HG02678 (cell line): ENCODE results near the gene PGF.

Source experiments
- ATAC-seq: cut with Tn5 transposase; IDR thresholded peaks from one replicate; pipeline ENCODE4 v1.9.1; 2021; ENCODE audit warnings: mild to moderate bottlenecking, moderate library complexity; ENCODE audit not compliant: unreplicated experiment

PGF gene

GRCh38 chr14:74979029-74979428 lies 23.6 kb upstream of the PGF start:
- ATAC-seq: no peak

- ATAC-seq: no peak
These were observed 23.1 kb upstream of the PGF start for GRCh38 chr14:74978416-74978947.

- ATAC-seq: no peak
These were observed 22.5 kb upstream of the PGF start for GRCh38 chr14:74977901-74978385.

DNA sequence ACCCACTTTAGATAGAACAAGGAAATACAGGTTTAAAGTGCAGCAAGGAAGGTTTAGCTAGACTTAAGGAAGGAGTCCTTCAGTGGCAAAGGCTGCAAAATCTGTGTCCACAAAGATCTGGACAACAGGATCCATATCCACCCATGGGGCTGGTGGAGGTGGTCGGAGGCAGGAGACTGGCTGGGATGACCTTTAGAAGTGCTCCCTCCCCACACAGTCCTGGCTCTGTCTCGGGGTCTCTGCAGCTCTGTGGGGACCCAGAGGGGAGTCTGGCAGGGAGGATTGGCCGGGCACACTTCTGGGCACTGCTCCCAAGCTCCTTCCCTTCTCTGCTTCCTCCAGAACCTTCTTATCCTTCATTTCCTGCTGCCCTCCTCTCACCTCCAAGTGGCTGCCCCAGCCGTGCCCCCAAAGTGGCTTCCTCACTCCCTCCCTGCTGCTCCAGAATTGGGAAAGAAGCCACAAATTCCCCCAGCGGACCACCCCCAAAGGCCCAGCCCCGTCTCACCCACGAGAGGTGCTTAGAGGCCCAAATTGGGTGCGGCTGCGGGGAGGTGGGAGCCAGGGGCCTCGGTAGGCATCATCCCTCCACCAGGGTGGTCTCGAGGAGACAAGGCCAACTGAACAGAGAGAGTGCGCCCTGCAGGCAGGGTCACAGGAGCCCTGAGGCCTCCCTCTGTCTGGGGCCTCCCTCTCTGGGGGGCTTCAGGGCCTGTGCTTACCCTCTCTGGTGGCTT lies 21.9 kb upstream of the PGF start:
- ATAC-seq: no peak

DNA sequence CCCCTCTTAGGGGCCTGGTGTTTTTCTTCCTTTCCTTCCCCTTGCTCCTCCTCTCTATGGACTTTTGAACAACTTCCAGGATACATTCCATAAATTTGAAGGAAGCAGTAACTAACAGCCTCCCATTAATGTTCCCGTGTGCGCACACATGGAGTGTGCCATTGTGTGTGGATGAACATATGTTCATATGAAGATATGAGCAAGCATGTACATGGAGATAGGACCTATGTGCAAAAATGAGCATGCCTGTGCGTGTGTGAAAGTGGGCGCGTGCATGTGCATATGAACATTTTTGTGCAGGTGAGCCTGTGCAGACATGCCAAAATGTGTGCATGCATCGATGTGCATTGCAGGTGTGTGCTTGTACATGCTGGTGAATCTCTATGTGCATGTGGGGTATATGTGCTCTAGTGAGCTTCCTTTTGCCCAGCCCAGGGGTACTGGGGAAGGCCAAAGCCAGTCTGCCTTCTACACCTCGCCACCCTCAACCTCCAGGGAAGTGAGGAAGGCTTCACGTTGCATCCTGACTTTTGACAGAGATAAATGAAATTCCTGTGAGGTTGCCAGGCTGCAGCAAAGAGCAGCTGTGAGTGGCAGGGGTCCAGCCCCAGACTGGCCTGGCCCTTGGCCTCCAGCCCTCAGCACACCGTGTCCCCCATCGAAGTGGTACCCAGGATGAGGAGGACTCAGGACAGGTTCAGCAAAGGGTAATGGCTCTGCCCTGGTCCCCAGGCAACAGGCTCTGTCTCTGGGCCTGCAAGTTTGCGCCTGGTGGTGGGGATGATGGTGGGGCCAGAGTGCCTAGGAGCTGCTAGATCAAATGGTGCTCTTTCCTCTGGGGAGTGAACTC lies 21.1 kb upstream of the PGF start:
- no peak for ATAC-seq

DNA sequence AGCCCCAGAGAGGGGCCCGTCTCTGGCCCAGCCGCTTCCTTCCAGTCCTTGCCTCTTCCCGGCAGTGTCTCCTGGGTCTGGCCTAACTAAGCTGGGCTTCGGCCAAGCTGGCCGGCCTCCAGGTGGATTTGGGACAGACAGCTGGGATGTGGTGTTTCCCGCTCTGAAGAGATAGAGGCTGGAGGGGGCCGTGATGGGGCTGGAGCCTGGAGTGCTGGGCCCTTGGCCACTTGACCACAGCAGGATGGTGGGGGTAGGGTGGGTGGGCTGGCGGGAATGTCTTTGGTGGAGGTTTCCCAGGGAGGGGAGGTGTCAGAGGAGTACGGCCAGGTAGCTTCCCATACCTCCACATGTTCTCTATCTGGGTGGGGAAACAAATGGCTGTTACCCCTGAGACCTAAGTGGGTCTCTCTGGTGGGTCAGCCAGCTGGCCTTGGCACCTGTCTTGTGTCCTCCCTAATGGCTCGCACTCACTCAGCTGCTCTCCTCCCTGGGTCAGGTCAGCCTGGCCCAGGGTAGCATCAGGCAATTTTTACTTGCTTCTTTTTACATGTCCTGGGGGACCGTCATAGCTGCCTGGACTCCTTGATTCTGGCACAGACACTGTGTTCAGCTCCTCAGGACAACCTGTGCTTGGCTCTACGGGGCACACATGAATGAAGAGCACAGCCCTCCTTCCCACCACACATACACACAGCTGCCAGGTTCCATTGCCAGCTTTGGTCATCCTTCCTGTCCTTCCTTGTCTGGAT lies 19.8 kb upstream of the PGF start:
- no peak for ATAC-seq

DNA sequence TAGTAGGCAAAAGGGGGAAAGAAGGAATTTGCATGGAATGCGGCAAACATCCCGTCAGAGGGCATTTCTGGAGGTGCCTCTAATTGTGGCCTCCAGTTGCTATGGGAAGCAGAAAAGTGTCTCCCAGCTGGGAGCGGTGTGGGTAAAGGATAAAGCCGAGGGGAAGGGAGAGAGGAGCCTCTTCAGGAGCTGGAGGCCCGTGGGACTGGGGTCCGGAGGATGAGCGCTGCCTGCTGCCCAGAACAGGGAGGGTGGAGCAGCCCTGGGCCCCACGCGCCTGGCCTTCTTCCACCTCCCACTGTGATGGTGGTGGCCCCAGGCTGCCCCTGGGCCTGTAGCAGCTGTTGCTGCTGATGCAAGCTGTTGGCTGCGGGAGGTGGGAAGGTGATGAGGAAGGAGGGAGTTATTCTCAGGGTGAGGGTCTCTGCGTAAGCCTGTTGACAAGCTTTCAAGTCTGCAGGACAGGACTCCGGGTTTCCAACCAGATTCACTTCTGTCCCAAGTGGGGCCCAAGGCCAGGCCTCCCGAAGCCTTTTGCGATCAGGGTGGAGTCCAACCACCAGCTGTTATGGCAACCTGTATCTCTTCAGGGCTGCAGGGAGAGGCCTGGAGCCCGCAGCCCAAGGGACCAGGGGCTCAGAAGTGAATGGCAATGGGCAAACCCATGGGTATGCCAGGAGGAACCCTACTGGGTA lies 19.1 kb upstream of the PGF start:
- ATAC-seq: no peak

- no peak for ATAC-seq
These were observed 18.5 kb upstream of the PGF start for GRCh38 chr14:74973905-74974363.

DNA sequence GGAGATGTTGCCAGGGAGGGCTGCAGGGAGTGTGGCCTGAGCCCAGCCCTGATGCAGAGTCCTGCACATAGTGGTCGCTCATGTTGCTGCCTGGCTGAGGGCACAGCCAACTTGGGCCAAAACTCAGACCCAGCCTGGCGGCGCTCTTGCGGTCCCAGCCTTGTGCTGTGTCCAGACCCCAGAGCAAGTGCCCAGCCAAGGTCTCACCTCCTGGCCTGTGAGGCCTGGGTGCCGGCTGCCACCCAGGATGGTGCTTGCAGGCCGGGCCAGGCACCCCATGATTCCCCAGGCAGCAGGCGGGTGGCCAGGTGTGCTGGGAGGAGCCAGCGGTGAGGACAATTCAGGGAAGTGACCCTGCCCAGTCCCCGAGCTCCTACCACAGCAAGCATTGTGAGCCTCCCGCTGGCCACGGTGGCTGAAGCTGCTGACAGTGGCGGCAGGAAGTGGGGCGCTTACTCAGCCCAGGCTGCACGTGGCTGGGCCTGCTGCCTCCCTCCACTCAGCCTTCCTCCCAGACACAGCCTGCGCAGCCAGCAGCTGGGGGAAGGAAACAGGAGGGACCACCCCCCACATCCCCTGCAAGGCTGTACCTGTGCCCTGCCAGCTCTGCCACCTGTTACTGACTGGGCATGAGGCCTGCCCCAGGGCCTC lies 17.7 kb upstream of the PGF start:
- no peak for ATAC-seq

DNA sequence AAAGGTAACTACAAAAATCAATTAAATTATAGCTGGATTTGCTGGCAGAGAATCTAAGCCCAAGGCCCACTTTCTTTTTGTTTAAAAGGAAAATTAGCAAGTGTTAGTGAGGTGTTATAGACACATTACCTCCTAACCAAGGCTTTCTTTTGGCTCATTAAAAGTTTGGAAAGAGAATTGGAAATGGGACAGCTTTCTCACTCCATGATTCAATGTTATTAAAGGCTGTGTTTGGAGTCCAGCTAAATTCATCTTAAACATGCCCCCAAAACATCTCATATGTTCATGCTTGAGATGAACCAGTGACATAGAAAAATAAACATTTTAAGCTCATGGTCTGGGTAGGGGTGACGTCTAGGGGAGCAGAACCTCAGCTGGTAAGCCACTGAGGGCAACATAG lies 13.4 kb upstream of the PGF start:
- ATAC-seq: no peak

DNA sequence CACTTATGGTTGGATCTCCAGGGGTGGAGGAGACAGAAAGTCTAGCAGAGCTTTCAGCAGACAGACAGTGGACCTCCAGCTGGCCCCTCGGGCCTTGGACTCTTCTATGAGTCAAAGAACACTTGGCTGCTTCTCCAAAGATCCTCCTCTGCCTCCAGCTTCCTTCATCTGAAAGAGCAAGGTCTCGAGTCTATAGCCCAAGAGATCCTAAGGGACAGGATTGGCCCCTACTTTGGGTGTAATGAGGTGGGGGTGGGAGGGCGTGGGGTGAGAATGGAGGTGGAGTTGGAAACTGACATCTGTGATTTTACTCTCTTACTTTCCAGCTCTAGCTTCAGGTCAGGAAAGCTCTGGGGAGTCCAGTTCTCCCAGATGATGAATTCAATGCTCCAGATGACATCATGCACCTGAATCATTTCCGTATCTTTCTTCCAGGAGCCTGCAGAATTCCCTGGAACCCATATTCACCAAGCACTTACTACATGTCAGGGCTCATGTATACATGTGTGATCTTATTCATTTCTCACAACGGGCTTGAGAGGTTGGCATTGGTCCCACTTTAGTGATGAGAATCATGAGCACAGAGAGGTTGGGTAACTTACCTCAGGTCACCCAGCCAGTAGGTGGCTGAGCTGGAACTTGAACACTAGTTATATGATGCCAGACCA lies 10.2 kb upstream of the PGF start:
- no peak for ATAC-seq

DNA sequence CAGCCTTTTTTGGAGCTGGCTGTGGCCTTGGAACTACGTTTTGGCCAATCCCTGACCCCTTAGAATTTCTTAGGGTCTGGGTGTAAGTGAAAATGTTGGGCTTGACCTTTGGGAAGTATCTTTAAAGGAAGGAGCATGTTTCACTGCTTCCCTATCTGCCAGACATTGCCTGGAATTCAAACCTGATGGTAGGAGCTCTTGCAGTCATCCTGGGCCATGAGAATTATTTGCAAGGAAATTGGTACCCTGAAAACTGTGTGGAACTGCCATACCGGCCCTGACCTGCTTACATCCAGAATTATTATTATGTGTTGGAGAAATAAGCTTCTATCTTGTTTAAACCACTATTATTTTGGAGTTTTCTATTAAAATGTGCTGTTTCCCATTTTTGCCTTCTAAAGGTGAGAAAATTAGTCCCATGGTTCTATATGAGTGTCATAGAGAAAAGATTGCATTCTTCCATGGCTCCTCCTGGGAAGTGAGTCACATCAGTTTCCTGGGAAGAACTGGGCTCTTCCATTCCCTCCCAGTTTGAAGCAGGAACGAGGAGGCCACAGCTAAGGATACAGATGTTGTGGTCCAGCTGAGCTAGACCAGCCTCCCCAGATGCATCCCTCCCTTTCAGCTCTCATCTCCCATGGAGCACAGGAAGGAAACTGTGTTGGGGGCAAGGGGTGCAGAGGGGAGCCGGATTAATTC lies 9.5 kb upstream of the PGF start:
- ATAC-seq: no peak

GRCh38 chr14:74963705-74964271 lies 8.4 kb upstream of the PGF start:
- ATAC-seq: no peak

DNA sequence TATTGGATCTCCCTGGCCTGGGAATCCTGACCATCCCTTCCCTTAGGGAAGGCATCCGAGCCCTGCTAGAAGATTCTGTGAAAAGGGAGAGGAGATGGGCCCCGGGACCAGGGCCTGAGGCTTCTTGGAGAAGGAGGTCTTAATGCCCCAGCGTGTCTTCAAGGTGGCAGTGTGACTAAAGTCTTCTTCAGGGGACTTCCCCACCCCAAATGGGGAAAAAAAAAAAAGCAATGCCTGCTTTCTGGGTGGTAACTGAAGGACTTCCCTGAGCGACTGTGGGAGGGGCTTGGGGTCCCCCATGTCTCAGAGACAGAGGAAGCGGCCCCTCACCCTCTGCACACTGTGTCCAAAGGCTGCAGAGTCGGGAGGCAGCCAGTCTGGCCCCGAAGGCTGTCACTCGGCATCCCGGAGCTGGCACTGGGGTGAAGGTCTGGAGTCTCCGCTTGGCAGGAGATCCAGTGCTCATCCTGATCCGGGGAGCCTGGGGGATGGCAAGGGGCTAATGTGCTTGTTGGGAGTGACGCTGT lies 7.8 kb upstream of the PGF start:
- ATAC-seq: no peak

DNA sequence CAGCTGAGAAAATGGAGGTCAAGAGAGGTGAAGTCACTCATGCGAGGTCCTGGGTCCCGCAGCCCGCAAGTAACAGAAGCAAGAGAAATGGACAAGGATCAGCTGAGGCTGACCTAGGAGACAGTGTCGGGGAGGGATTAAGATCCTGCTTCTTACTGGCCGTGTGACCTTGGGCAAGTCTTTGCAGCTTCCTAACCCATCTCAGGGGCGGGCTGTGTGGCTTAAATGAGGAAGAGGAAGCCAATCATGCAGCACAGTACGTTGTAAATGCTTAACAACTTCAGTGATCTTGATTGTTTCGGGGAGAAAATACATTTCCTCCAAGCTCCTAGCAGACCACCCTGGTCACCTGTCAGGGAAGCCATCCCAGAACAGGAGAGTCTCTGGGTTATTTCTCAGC lies 7.1 kb upstream of the PGF start:
- ATAC-seq: no peak

GRCh38 chr14:74962046-74962445 lies 6.6 kb upstream of the PGF start:
- ATAC-seq: no peak

DNA sequence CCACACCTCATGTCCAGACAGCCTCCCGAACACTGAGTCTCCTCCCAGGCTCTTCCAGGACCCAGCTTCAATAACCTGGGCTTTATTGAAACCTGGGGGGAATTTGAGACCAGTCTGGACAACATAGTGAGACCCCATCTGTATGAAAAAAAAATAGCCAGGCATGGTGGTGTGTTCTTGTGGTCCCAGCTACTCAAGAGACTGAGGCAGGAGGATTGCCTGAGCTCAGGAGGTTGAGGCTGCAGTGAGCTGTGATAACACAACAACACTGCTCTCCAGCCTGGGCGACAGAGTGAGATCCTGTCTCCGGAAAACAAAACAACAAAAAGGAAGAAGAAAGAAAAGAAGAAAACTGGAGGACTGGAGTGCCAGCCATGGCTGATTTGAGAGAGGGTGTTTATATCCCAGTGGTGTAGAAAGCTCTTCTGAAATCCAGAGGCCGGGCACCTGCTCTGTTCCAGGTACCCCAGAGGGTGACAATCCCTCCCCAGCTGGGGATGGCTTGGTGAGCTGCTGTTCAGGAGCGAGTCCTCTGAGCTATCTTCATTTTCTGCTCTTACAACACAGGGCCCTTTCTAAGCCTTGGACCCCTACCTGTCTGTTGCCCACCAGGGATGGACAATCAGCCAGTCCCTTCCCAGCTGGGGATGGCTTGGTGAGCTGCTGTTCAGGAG lies 6.0 kb upstream of the PGF start:
- ATAC-seq: no peak

- no peak for ATAC-seq
These were observed 5.3 kb upstream of the PGF start for GRCh38 chr14:74960736-74961135.
